IMR-90 (cell line): Measurements from ENCODE around the gene SIM2. TPM values are rescaled to one million over a fixed set of nuclear protein-coding genes. Genes with fewer than 3 reads are reported as not detected.

Experiments
- ATAC-seq: fragments of 200-7000 bp; cut with Tn5 transposase; 2 replicates; pipeline ENCODE4 v1.9.1; 2020; ENCODE audit warnings: low read depth, mild to moderate bottlenecking, moderate library complexity
- BruUV-seq: library from RNA; stranded (reverse); fragments of 400-500 nt; replicated peaks from 2 replicates; lab custom pipeline; 2021; lab: Mats Ljungman, UMichigan
- CTCF ChIA-PET: fragments of 300-600 bp; formaldehyde crosslinking; extraction: SDS; loops from one replicate; lab custom pipeline; 2021; ENCODE audit warnings: antibody characterized with exemption; lab: Yijun Ruan, JAX
- POLR2A ChIA-PET: fragments of 300-600 bp; sonication (Branson Sonifier 250); formaldehyde crosslinking; loops from one replicate; lab custom pipeline; 2022; ENCODE audit warnings: antibody characterized with exemption; ENCODE audit not compliant: unreplicated experiment; lab: Charles Lee
- DNase-seq: peaks from one replicate; pipeline ENCODE4 v3.0.0; 2013
- H2AFZ ChIP-seq: replicated peaks from 2 replicates; pipeline ENCODE3; 2013; ENCODE audit warnings: low read length, mild to moderate bottlenecking; ENCODE audit not compliant: poor library complexity
- H2AK5ac ChIP-seq: 2 replicates; pipeline ENCODE4 v1.6.1; 2013; ENCODE audit warnings: low read depth, low read length, inconsistent platforms
- H2AK9ac ChIP-seq: replicated peaks from 2 replicates; pipeline ENCODE3; 2013; ENCODE audit warnings: mild to moderate bottlenecking, low read depth, low read length, moderate library complexity; ENCODE audit not compliant: poor library complexity
- H2BK120ac ChIP-seq: 2 replicates; pipeline ENCODE4 v1.6.1; 2013; ENCODE audit warnings: low read depth, low read length, inconsistent platforms
- H2BK15ac ChIP-seq: 3 replicates; pipeline ENCODE4 v1.6.1; 2013; ENCODE audit warnings: low read depth, low read length, inconsistent platforms
- H2BK20ac ChIP-seq: 2 replicates; pipeline ENCODE4 v1.6.1; 2013; ENCODE audit warnings: low read depth, mild to moderate bottlenecking, inconsistent platforms, low read length, moderate library complexity
- H2BK5ac ChIP-seq: 2 replicates; pipeline ENCODE4 v1.6.1; 2013; ENCODE audit warnings: mild to moderate bottlenecking, low read depth, low read length, inconsistent platforms; ENCODE audit not compliant: poor library complexity, severe bottlenecking
- H3K14ac ChIP-seq: replicated peaks from 2 replicates; pipeline ENCODE4 v1.6.1; 2013; ENCODE audit warnings: low read depth, low read length, inconsistent platforms
- H3K18ac ChIP-seq: 2 replicates; pipeline ENCODE4 v1.6.1; 2013; ENCODE audit warnings: low read depth, low read length, control low read depth
- H3K23ac ChIP-seq: 2 replicates; pipeline ENCODE4 v1.6.1; 2013; ENCODE audit warnings: low read depth, low read length, inconsistent platforms
- H3K27ac ChIP-seq: 2 replicates; pipeline ENCODE4 v1.5.1; 2013; ENCODE audit warnings: mild to moderate bottlenecking, control low read depth, low read length; ENCODE audit not compliant: insufficient read depth
- H3K27me3 ChIP-seq: 2 replicates; pipeline ENCODE4 v1.6.1; 2013; ENCODE audit warnings: low read length; ENCODE audit not compliant: control insufficient read depth, insufficient read depth
- H3K36me3 ChIP-seq: 2 replicates; pipeline ENCODE4 v1.6.1; 2013; ENCODE audit warnings: low read length, mixed read lengths; ENCODE audit not compliant: control insufficient read depth, insufficient read depth
- H3K4ac ChIP-seq: 2 replicates; pipeline ENCODE4 v1.6.1; 2013; ENCODE audit warnings: low read depth, low read length, inconsistent platforms
- H3K4me1 ChIP-seq: 2 replicates; pipeline ENCODE4 v1.6.1; 2013; ENCODE audit warnings: low read length, mixed read lengths; ENCODE audit not compliant: control insufficient read depth, insufficient read depth
- H3K4me2 ChIP-seq: 2 replicates; pipeline ENCODE4 v1.6.1; 2013; ENCODE audit warnings: low read depth, mild to moderate bottlenecking, control low read depth, low read length, moderate library complexity
- H3K4me3 ChIP-seq: 2 replicates; pipeline ENCODE4 v1.5.1; 2013; ENCODE audit warnings: low read depth, mild to moderate bottlenecking, control low read depth, low read length, moderate library complexity; ENCODE audit not compliant: insufficient read depth
- H3K56ac ChIP-seq: 2 replicates; pipeline ENCODE4 v1.6.1; 2013; ENCODE audit warnings: low read length, inconsistent platforms; ENCODE audit not compliant: insufficient read depth; ENCODE audit errors: extremely low read depth
- H3K79me1 ChIP-seq, 2 experiments: 2 replicates each; pipeline ENCODE4 v1.6.1; 2013; ENCODE audit warnings: low read length in 2 of 2, inconsistent platforms in 1 of 2, low read depth in 1 of 2
- H3K9ac ChIP-seq: 2 replicates; pipeline ENCODE4 v1.6.1; 2013; ENCODE audit warnings: low read depth, low read length, control low read depth
- H3K9me1 ChIP-seq: 2 replicates; pipeline ENCODE4 v1.6.1; 2013; ENCODE audit warnings: low read length, inconsistent platforms; ENCODE audit not compliant: insufficient read depth
- H3K9me3 ChIP-seq: 2 replicates; pipeline ENCODE4 v1.6.1; 2013; ENCODE audit warnings: low read length; ENCODE audit not compliant: control insufficient read depth, insufficient read depth
- H4K20me1 ChIP-seq: 2 replicates; pipeline ENCODE4 v1.6.1; 2013; ENCODE audit warnings: low read length, inconsistent platforms; ENCODE audit not compliant: insufficient read depth
- H4K5ac ChIP-seq: 2 replicates; pipeline ENCODE4 v1.6.1; 2013; ENCODE audit warnings: mild to moderate bottlenecking, low read depth, low read length, control low read depth
- H4K8ac ChIP-seq, 2 experiments: 2 replicates each; pipeline ENCODE4 v1.6.1; 2013; ENCODE audit warnings: low read depth in 2 of 2, low read length in 2 of 2, control low read depth in 1 of 2, inconsistent platforms in 1 of 2
- H4K91ac ChIP-seq: 2 replicates; pipeline ENCODE4 v1.6.1; 2013; ENCODE audit warnings: low read depth, low read length, inconsistent platforms; ENCODE audit not compliant: insufficient read depth
- BHLHE40 ChIP-seq: fragments of 150-350 bp; IDR thresholded peaks from 2 replicates; pipeline ENCODE4 v1.6.1; 2016; ENCODE audit warnings: mild to moderate bottlenecking, low read depth, low read length
- CEBPB ChIP-seq: IDR thresholded peaks from 2 replicates; pipeline ENCODE4 v1.6.1; 2012; ENCODE audit warnings: low read depth, low read length, improper control_type of control experiment
- CHD1 ChIP-seq: IDR thresholded peaks from 2 replicates; pipeline ENCODE4 v1.6.1; 2012; ENCODE audit warnings: low read depth, low read length, improper control_type of control experiment
- FOS ChIP-seq: fragments of 150-350 bp; IDR thresholded peaks from 2 replicates; pipeline ENCODE4 v1.6.1; 2016; ENCODE audit warnings: low read depth, low read length
- MAFK ChIP-seq: IDR thresholded peaks from 2 replicates; pipeline ENCODE4 v1.6.1; 2012; ENCODE audit warnings: low read depth, low read length, improper control_type of control experiment
- MAZ ChIP-seq: IDR thresholded peaks from 2 replicates; pipeline ENCODE4 v1.6.1; 2012; ENCODE audit warnings: low read depth, mild to moderate bottlenecking, low read length, improper control_type of control experiment, moderate library complexity, borderline replicate concordance
- MXI1 ChIP-seq: IDR thresholded peaks from 2 replicates; pipeline ENCODE4 v1.6.1; 2012; ENCODE audit warnings: low read depth, mild to moderate bottlenecking, low read length, moderate library complexity, borderline replicate concordance
- NFE2L2 ChIP-seq: fragments of 150-350 bp; IDR thresholded peaks from 2 replicates; pipeline ENCODE4 v1.6.1; 2016; ENCODE audit warnings: low read depth, mild to moderate bottlenecking, low read length
- POLR2A ChIP-seq: IDR thresholded peaks from 2 replicates; pipeline ENCODE4 v1.6.1; 2012; ENCODE audit warnings: mild to moderate bottlenecking, low read depth, low read length
- RAD21 ChIP-seq: IDR thresholded peaks from 2 replicates; pipeline ENCODE4 v1.6.1; 2012; ENCODE audit warnings: low read length, improper control_type of control experiment
- RCOR1 ChIP-seq: IDR thresholded peaks from 2 replicates; pipeline ENCODE4 v1.6.1; 2012; ENCODE audit warnings: mild to moderate bottlenecking, low read length, improper control_type of control experiment; ENCODE audit not compliant: insufficient replicate concordance
- SMC3 ChIP-seq: fragments of 150-350 bp; IDR thresholded peaks from 2 replicates; pipeline ENCODE4 v1.6.1; 2016; ENCODE audit warnings: low read depth, mild to moderate bottlenecking, antibody characterized with exemption, low read length, moderate library complexity
- WGBS, 2 experiments: methylation state at CpG; one replicate each; pipeline versions ENCODE4 v1.1.5 to v1.1.7; 2013; ENCODE audit warnings: missing lambda C conversion rate in 2 of 2; ENCODE audit not compliant: insufficient read length in 1 of 2; ENCODE audit errors: extremely low coverage in 2 of 2; 5-methylcytosine and 5-hydroxymethylcytosine counted together
- dilution Hi-C: fragments of 300-500 bp; cut with HindIII; formaldehyde crosslinking; loops from one replicate; pipeline ENCODE4 v1.14.3; 2018; ENCODE audit warnings: low sequenced_read_pairs; ENCODE audit not compliant: unreplicated experiment
- in situ Hi-C: fragments of 300-500 bp; cut with MboI; formaldehyde crosslinking; loops from 3 replicates; pipeline ENCODE4 v1.14.3; 2019; ENCODE audit warnings: low sequenced_read_pairs, inconsistent platforms, mixed read lengths
- intact Hi-C: fragments of 100-400 bp; cut with micrococcal nuclease; formaldehyde crosslinking; loops from 2 replicates; pipeline ENCODE4 v1.10.0; 2022
- polyA plus RNA-seq, 3 experiments: library from polyadenylated mRNA; depleted of rRNA; stranded (reverse); fragments of >200 nt; gene quantifications; 2 replicates each; pipeline ENCODE4 v1.2.3, GENCODE V29; 2012; ENCODE audit warnings: low replicate concordance in 1 of 3
- total RNA-seq: library from RNA; depleted of rRNA; stranded (reverse); fragments of >200 nt; gene quantifications from 2 replicates; pipeline ENCODE4 v1.2.3, GENCODE V29; 2012
- TF ChIP-seq, protein P1 (sequence below): conservative IDR thresholded peaks from 2 replicates; pipeline ENCODE4 v1.5.1; 2012; ENCODE audit warnings: mild to moderate bottlenecking, low read depth, low read length, improper control_type of control experiment
- TF ChIP-seq, protein P2 (sequence below): fragments of 150-350 bp; IDR thresholded peaks from 2 replicates; pipeline ENCODE4 v1.6.1; 2016; ENCODE audit warnings: low read depth, mild to moderate bottlenecking, low read length, moderate library complexity, borderline replicate concordance

Gene SIM2
- total and polyA plus RNA-seq, 2 of the 4 experiments (the other 2 are of a cell fraction), result 2.2 to 7.5 TPM

DNA sequence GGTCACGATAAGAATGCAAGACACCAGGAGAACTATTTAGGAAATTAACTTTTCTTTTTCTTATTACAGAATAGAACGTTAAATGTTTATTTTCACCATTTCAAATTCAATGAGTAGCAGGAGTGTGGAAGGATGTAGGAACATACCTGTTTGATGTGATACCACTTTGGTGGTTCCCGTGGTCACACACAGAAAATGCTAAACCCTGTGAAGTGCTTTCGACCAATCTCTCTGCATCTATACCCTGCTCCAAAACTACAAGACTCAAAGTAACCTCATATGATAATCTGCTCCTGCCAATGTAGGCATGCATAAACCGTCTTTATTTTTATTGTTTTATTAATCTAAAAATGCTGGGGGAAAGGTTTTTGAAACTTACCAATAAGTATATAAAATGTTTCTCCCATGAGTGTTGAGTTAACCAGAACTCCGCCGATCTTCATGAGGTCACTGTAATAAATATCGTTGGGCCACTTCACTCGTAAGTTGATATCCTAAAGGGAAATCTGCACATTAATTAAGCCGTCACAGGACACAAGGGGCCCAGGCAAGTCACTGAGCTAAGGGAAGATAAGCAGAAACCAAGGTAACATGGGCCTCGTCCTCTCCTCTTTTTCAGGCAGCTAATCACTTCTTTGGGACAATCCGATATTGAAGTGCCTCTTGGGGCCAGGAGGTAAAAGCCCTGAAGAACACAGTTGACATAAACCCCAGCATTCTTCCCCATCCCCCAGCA lies 60.6 kb downstream of the SIM2 start:
- CTCF ChIA-PET, result interaction anchor here (0.6 to 1.0 kb wide), 2 partner anchors 12 to 99 kb away, joined by 3 to 4 read pairs; no protein-coding TSS in a partner anchor
- Histone ChIP-seq H3K4me1 (no peaks in the 10 kb centered on the region), H2AFZ (no peak overlapping the region), H4K5ac (no peak overlapping the region), H2BK20ac (no peak overlapping the region), H2AK5ac (no peak overlapping the region), H3K4ac (no peak overlapping the region), H3K4me3 (no peak overlapping the region), H2BK5ac (no peak overlapping the region), H3K36me3 (peaks cover 2% of the 10 kb centered on the region; the same call in 1 of the 2 replicates), H4K20me1 (no peaks in the 10 kb centered on the region), H3K23ac (no peak overlapping the region), H3K56ac (no peak overlapping the region), H3K27me3 (no peaks in the 10 kb centered on the region), H3K18ac (no peak overlapping the region), H4K91ac (no peak overlapping the region), H3K9ac (no peak overlapping the region), H3K9me1 (0 out of 2 replicates have a peak, but pooled peaks cover 4% of the 10 kb centered on the region), H3K4me2 (no peak overlapping the region), H3K79me1 (no peaks in the 10 kb centered on the region), H3K14ac (no peak overlapping the region), H3K9me3 (no peaks in the 10 kb centered on the region), H4K8ac (no peak overlapping the region), H2BK15ac (no peak overlapping the region), H3K27ac (no peak overlapping the region), H2BK120ac (no peak overlapping the region), H2AK9ac (no peak overlapping the region)
- in situ Hi-C loops, result no loop called here
- no peak for TF ChIP-seq CEBPB
- TF ChIP-seq, protein P1, sequence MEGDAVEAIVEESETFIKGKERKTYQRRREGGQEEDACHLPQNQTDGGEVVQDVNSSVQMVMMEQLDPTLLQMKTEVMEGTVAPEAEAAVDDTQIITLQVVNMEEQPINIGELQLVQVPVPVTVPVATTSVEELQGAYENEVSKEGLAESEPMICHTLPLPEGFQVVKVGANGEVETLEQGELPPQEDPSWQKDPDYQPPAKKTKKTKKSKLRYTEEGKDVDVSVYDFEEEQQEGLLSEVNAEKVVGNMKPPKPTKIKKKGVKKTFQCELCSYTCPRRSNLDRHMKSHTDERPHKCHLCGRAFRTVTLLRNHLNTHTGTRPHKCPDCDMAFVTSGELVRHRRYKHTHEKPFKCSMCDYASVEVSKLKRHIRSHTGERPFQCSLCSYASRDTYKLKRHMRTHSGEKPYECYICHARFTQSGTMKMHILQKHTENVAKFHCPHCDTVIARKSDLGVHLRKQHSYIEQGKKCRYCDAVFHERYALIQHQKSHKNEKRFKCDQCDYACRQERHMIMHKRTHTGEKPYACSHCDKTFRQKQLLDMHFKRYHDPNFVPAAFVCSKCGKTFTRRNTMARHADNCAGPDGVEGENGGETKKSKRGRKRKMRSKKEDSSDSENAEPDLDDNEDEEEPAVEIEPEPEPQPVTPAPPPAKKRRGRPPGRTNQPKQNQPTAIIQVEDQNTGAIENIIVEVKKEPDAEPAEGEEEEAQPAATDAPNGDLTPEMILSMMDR, result no peak
- TF ChIP-seq CHD1, result no peak
- TF ChIP-seq, protein P2, sequence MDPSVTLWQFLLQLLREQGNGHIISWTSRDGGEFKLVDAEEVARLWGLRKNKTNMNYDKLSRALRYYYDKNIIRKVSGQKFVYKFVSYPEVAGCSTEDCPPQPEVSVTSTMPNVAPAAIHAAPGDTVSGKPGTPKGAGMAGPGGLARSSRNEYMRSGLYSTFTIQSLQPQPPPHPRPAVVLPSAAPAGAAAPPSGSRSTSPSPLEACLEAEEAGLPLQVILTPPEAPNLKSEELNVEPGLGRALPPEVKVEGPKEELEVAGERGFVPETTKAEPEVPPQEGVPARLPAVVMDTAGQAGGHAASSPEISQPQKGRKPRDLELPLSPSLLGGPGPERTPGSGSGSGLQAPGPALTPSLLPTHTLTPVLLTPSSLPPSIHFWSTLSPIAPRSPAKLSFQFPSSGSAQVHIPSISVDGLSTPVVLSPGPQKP, result no peak
- TF ChIP-seq RAD21, result no peak
- TF ChIP-seq BHLHE40, result no peak
- TF ChIP-seq MAZ, result no peak
- no peak for TF ChIP-seq FOS
- no peak for TF ChIP-seq RCOR1
- TF ChIP-seq MAFK, result no peak
- TF ChIP-seq POLR2A, result no peak
- no peak for TF ChIP-seq MXI1
- TF ChIP-seq NFE2L2, result no peak
- no peak for TF ChIP-seq SMC3
- BruUV-seq, result no TSS peak
- intact Hi-C loops, result no loop called here
- no peak for ATAC-seq
- WGBS, 2 experiments, result no CpG with 5 or more reads among the region's 12 CpGs
- POLR2A ChIA-PET, result interaction anchor here (0.6 kb wide), 1 partner anchor 17 kb away, joined by 5 read pairs; no protein-coding TSS in a partner anchor
- dilution Hi-C loops, result no loop called here
- DNase-seq, result no peak
